Mesenteric fat pad (tissue), 1 donor: ENCODE measurements around the gene KNL1. TPM values are rescaled to one million over a fixed set of nuclear protein-coding genes. Genes with fewer than 3 reads are reported as not detected.
"Not testable (repeated sequence)": the region's sequence is repeated elsewhere in the genome, so short reads cannot be mapped to it uniquely, and the experiment has no call there.

Source experiments
- DNase-seq: peaks from one replicate; pipeline ENCODE4 v3.0.0-alpha.2; 2020; ENCODE audit warnings: low spot score
- total RNA-seq: library from RNA; stranded (reverse); fragmentation: NEBNext Ultra II Directional; extraction: Animal tissue kit (Norgen Biotek cat#: 25700); gene quantifications from one replicate; pipeline ENCODE4 v1.2.1, GENCODE V29; 2021
- donor health status: DM: yes; HTN: yes; CAD: no.

Gene KNL1
- total RNA-seq, 1 donor from 2014 or later: 0.35 TPM

DNA sequence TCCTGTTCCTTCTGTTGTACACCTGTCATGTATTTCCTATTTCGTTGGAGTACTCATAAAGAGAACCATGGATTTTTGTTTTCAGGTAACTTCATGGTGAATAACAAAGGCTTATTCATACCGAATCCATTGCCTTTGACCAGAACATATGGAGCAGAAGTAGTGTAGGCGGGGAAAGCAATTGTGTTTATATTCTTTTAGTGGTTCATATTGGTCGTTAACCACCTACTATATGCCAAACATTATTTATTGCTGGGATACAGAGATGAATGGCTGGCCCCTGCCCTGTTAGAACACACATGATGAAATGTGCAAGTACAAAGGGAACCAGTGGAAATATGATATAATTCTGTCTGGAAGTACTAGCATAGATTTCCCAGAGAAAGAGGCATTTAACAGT lies 15.2 kb upstream of the KNL1 start:
- DNase-seq: no peak

DNA sequence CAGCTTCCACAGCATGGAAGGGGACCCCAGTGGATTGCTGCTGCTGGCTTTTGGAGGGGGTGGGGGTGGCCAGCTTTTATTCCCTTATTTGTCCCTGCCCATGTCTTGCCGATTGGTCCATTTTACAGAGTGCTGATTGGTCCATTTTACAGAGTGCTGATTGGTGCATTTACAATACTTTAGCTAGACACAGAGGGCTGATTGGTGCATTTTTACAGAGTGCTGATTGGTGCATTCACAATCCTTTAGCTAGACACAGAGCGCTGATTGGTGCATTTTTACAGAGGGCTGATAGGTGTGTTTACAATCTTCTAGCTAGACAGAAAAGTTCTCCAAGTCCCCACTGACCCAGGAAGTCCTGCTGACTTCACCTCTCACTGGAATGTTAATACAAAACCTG lies 12.3 kb upstream of the KNL1 start:
- not testable (repeated sequence) for DNase-seq

DNA sequence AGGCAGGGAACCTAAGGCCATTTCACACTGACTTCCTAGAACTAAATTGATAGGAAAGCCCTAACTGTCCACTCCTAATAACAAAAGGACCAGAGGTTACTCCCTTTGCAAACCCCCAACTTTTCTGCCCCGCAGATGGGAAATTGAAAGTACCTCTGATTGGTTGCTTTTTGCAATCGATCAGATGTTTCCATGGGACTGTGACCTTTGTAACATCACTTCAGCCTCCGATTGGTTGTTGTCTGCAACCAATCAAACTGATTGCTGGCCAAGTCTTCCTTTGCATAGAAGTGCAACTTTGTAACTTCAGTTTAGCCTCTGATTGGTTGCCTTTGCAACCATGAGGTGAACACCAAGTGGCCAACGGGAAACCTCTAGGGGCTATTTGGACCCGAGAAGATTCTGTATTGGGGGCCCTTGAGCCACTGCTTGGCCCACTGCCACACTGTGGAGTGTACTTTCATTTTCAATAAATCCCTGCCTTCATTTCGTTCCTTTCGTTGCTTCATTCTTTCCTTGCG lies 11.3 kb upstream of the KNL1 start:
- no peak for DNase-seq

DNA sequence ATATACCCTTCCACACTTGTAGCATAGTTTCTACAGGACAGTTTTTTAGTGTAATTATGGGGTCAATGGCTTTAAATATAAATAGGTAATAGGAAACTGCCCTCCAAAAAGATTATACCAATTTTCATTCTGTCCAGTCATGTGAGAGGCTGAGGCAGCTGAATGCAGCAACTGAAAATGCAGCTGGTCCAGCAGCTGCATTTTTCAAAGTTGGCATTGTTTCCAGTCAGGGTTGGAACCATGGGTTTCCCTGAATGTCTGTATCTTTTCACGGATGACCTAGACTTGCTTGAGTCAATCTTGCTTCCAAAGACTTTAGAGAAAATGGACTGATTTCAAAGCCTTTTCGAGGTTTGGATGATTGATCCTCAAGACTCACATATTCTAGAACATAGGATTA lies 9.9 kb upstream of the KNL1 start:
- no peak for DNase-seq

DNA sequence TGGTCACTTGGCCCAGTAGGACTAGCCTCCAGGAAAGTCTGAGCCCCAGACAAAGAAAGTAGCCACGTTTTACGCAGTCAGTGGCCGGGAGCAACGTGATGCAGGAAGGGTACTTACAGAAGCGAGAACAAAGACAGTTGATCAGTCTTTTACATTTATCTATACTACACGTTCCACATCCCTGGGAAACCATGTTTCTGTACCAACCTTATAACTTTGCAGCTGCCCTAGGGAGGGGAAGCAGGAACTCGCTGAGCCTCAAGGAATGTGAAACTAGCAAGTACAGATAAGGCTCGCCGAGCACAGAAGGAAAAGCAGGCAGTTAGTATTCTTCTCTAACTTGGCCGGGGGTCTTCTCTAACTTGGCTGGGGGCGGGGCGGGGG lies 3.4 kb upstream of the KNL1 start:
- no peak for DNase-seq

DNA sequence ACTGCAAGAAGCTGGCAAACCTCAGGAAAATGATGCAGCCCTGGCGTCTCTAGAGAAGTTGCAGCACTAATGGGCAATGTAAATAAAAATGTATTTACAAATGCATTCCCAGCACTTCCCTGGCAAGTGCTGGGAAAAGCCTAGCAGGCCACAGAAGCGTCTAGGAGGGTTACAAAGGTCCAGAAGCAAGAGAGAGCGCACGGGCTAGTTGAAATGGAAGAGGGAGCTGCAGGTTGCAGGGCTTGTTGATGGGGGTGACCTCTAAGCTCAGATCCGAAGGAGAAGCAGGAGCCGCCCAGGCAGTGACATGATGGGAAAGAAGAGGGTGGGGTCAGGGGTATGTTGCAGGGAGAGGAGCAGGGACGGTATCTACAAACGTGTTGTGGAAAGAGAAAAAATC lies 2.7 kb upstream of the KNL1 start:
- DNase-seq: no peak

DNA sequence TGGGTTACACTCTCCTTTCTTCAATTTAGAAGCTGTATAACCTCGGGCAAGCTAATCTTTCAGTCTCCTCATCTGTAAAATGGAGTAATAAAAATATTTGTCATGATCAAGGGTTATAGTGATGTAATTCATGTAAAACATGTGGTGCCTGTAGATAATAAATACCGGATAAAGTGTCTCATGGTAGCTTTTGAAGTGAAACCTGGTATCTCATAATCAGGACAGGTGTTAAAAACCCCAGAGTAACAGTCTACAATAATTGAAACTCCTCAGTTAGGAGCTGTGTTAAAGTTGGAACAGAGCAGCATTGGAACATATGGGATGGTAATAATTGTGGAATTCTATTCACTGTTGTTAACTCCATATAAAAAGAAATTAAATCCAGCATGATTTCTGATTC lies 884 bp upstream of the KNL1 start:
- no peak for DNase-seq

DNA sequence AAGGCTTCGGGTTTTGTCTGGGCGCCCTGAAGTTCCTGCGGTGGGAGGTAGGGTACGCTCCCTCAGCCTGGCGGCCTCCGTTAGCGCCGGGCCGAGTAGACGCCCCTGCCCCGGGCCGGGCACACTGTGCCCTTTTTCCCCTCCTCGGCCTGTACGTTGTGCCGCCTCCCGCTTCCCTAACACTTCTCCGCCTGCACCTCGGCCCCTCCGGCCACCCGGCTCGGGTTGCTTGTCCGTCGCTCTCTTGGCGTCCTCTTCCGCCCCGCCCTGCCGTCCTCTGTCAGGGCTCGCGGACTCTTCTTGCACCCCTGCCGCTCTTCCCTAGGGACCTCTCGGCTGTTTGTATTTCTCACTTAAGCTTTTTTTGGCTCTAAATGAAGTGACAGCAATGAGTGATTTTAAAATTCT lies 384 bp downstream of the KNL1 start:
- no peak for DNase-seq

DNA sequence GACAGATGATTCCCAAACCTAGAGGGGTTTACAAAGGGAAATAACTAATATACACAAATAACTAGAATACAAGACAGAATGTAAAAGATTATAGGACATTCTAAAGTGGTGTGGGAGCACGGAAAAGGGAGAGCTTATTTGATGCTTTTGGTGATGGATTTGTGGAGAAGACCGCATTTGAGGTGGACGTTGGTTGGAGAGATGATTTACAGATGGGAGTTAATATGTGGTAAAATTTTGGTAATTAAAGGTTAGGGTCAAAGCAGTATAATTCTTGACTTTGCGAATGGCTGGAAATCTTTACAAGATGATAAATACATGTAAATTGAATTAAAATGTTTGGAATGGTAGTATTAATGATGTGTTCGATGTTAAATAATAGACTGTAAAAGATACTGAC lies 1.2 kb downstream of the KNL1 start:
- no peak for DNase-seq

DNA sequence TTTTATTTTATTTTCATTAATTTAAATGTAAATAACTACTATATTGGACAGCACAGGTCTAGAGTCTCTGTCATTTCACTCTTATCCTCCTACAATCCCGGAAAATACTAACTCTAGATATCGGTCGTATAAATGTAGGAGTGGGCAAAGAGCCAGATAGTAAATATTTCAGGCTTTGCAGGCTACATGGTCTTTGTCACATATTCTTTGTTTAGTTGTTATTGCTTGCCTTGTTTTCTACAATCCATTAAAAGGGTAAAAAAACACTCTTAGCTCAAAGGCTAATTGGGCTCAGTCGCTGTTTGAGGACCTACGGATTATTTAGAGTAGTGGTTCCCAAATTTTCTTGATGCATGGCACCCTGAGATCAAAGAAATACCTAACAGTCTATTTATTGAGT lies 1.7 kb downstream of the KNL1 start:
- no peak for DNase-seq

DNA sequence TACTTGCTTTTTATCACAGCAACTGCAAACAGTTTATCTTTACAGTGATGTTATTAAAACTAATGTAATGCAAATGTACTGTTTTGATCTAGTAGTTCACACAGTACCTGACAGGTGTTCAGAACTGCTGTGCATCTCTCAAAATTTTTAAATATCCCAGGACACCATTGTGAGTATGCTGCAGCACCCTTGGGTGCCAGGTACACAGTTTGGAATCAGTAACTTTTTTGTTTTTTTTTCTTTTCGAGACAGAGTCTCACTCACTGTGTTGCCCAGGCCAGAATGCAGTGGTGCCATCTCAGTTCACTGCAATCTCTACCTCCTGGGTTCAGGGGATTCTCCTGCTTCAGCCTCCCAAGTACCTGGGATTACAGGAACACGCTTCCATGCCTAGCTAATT lies 3.0 kb downstream of the KNL1 start:
- no peak for DNase-seq

DNA sequence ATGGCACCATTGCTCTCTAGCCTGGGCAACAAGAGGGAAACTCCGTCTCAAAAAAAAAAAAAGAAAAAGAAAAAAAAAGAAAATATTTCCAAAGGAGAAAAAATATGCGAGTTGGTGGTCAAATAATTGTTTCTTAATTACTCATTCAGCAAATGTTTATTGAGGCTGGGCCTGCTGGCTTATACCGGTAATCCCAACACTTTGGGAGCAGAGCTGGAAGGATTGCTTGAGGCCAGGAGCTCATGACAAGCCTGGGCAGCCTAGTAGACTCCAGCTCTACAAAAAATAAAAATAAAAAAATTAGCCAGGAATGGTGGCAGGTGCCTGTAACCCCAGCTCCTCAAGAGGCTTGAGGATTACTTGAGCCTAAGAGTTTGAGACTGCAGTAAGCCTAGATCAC lies 4.1 kb downstream of the KNL1 start:
- no peak for DNase-seq

DNA sequence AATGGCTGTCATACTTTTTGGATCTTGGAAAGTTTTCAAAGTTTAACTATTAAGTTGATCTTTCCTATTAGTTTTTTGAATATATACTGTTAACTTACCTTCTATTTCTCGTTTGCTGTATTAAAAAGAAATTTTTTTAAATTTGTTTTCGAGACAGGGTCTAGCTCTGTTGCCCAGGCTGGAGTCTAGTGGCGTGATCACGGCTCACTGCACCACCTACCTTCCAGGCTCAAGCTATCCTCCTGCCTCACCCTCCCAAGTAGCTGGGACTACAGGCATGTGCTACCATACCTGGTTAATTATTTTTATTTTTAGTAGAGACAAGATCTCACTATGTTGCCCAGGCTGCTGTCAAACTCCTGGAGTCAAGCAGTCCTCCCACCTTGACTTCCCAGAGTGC lies 4.6 kb downstream of the KNL1 start:
- no peak for DNase-seq

DNA sequence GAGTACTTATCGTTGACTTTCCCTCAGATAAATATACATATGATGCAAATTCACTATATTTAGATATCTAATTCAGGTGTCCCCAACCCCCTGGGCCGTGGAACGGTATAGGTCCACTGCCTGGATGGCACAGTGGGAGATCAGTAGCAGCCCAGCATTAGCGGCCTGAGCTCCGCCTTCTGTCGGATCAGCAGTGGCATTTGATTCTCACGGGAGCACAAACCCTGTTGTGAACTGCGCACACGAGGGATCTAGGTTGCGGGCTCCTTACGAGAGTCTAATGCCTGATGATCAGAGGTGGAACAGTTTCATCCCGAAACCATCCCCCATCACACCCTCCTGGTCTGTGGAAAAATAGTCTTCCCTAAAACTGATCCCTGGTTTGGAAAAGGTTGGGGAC lies 6.9 kb downstream of the KNL1 start:
- DNase-seq: no peak

DNA sequence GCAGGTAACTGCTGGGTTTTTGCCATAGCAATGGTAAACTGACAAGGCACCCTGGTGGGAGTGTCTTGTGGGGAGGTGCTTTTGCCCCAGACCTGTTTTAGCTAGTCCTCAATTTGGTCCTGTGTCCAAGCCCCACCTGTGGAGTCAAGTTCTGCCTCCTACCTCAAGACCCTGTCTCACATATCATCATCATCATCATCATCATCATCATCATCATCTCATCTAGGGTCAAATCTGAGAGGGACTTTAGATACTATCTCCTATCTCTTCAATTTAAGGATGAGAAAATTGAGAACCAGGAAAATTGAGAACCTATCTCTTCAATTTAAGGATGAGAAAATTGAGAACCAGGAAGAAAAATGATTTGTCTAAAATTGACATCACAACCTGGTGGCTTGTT lies 9.9 kb downstream of the KNL1 start:
- DNase-seq: no peak

DNA sequence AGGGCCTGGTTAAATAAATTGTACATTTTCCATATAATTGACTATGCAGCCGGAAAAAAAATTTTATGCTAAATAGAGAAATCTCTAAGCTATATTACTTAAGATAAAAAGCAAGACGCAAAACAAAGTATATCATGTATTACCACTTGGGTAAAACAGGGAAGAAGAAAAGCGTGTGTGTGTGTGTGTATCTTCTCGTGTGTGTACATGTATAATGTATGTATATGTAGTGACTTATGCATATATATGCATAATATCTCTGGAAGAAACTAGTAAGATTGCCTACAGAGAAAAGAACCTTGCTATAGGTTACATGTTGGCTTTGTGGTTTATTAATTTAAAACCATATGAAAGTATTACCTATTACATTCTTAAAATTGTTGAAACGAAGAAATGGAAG lies 19.0 kb downstream of the KNL1 start:
- no peak for DNase-seq

DNA sequence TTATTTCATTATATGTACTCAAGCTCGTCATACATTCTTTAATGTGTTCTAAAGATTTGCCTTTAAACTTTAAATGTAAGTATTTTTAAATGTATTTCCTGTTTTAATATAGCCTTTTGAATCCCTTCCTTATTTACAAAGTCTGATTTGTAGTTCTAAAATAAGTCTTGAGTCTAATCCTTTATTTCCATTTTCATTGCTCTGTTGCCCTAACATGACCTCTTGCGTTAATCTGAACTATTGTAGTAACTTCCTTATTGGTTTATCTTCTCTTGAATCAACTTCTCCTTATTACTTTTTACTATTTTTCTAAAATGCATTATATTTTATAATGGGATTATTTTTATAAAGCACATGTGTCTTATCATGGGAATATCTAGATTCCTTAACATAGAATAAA lies 24.0 kb downstream of the KNL1 start:
- DNase-seq: no peak

DNA sequence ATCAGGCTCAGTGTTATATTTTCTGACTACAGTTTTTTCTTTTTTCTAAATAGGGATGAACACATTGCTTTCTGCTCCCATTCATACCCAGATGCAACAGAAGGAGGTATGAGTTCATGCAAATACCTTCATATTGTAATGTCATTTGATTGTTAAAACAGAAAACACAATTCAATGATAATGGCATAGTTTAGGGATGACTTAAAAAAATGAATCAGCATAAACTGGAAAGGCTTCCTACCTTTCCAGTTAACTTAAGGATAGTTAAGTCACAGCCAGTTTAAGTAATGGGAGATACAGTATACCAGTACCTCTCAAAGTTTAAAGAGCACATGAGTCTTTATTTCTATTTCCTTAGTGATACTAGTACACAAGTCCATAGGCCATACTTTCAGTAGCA lies 24.9 kb downstream of the KNL1 start:
- DNase-seq: no peak

DNA sequence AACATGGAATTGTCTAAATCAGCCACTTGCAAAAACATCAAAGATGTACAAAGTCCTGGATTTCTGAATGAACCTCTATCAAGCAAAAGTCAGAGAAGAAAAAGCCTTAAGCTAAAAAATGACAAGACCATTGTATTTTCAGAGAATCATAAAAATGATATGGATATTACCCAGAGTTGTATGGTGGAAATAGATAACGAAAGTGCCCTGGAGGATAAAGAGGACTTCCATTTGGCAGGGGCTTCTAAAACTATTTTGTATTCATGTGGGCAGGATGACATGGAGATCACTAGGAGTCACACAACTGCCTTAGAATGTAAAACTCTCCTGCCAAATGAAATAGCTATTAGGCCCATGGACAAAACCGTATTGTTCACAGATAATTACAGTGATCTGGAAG lies 29.3 kb downstream of the KNL1 start:
- no peak for DNase-seq

DNA sequence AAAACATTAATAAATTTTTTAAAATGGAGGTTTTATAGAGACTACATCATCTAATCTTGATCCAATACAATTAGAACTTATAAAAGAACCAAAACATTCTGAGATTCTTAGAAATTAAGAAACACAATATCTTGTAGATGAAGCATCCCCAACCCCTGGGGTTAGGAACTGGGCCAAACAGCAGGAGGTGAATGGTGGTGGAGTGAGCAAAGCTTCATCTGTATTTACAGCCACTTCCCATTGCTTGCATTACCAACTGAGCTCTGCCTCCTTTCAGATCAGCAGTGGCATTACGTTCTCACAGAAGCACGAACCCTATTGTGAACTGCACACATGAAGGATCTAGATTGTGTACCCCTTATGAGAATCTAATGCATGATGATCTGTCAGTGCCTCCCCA lies 36.3 kb downstream of the KNL1 start:
- DNase-seq: no peak

DNA sequence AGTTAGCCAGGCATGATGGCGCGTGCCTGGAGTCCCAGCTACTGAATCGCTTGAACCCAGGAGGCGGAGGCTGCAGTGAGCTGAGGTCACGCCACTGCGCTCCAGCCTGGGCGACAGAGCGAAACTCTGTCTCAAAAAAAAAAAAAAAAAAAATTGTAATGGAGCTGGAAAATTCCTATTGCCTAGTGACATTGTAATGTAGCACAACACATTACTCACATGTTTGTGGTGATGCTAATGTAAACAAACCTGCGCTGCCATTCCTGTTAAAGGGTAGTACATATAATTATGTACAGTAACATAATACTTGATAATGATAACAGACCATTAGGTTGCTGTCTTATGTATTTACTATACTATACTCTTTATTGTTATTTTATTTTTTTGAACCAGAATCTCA lies 39.1 kb downstream of the KNL1 start:
- no peak for DNase-seq

DNA sequence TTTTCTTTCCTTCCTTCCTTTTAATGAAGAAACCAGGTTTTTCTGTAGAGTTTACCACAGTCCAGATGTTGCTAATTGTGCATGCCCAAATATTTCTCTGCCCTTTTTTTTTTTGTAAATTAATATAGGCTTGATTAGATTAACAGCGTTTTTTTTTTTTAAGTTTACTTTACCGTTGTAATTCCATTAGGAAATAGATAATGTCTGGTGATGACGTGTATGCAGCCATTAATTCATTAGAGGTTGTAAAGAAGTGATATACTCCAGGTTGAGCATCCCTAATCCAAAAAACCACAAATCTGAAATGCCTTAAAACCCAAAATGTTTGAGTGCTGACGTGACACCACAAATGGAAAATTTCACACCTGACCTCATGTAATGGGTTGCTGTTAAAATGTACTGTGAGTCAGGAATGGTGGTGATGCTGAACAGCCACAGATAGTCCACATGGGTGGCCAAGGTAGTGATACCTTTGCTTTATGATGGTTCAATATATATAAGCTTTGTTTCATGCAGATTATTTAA lies 43.2 kb downstream of the KNL1 start:
- no peak for DNase-seq

DNA sequence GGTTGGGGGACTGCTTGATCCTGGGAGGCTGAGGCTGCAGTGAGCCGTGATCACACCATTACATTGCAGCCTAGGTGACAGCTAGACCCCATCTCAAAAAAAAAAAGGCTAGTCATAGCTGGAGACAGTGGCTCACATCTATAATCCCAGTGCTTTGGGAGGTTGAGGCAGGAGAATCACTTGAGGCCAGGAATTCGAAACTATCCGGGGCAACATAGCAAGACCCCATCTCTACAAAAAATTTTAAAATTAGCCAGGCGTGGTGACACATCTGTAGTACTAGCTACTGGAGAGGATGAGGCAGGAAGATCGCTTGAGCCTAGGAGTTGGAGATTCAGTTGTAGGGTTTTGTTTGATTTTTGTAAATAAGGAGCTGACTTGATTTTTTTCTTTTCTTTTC lies 45.6 kb downstream of the KNL1 start:
- DNase-seq: no peak

DNA sequence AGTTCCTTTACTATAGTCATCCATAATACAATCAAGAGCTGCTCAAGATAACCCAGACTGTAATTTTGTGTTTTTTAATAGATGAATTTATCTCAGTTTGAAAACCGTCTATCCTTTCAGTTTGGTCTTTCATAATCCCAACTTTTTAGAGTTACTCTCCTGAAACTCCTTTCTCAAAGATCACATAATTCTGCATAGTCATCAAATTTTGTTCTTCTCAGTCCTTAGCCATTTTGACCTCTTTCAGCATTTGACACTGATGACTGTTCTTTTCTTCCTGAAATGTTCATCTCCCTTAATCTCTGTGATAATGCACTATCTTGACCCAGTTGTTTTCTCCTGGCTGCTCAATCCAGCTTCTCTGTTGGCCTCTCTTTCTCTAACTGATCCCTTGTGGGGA lies 53.5 kb downstream of the KNL1 start:
- no peak for DNase-seq
